Esophagus squamous epithelium (tissue), 4 donors: ENCODE data around the gene SNX19.

Experiments used
- CTCF ChIP-seq, 6 experiments: fragments of 450-650 bp in 4 of 6; fragments of 200-600 bp in 2 of 6; sonication (generic) in 2 of 6; IDR thresholded peaks; one replicate each; pipeline ENCODE4 v1.5.1; 2016 to 2019; ENCODE audit warnings: antibody characterized with exemption in 6 of 6, mild to moderate bottlenecking in 4 of 6, moderate library complexity in 4 of 6
- POLR2A ChIP-seq, 4 donors: fragments of 450-650 bp; IDR thresholded peaks; one replicate each; pipeline ENCODE4 v1.6.1; 2017; ENCODE audit warnings: antibody characterized with exemption in 4 of 4, mild to moderate bottlenecking in 4 of 4, moderate library complexity in 3 of 4

- TF ChIP-seq POLR2A (IDR thresholded peaks at IDR 0.05) (no peak), CTCF (IDR thresholded peaks at IDR 0.05) (no peak)
These were observed 63.7 kb downstream of the SNX19 start for GRCh38 chr11:130852589-130852988.
